MM.1S (cell line): ENCODE data around the gene IMPA2.

Experiments used
- EZH2 ChIP-seq: fragments of 300-600 bp; sonication (generic); optimal IDR thresholded peaks from 2 replicates; pipeline ENCODE3; 2017; ENCODE audit warnings: low read depth, mild to moderate bottlenecking, antibody characterized with exemption, low read length, mixed read lengths
- TF ChIP-seq, protein P1 (sequence below): fragments of 300-600 bp; sonication (generic); IDR thresholded peaks from 2 replicates; pipeline ENCODE4 v1.5.1; 2016; ENCODE audit warnings: antibody characterized with exemption, low read length, mixed read lengths

DNA sequence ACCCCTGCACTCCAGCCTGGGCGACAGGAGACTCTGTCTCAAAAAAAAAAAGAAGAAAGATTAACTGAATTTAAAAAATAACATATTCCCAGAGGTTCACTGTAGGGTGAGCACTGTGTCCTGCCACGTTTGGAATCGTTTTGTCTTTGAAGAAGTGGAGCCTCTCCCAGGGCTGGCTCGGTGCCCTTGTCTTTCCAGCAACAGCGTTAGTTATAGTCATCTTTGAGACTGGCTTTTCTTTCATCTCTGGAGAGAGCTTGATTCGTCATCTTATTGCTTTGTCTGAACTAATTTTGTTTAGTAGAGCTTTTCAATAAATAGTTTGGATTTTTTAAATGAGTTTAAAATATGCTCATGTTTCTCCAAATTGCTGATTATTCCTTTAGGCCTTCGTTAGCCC, 50.5 kb downstream of the IMPA2 start:
- TF ChIP-seq, protein P1, sequence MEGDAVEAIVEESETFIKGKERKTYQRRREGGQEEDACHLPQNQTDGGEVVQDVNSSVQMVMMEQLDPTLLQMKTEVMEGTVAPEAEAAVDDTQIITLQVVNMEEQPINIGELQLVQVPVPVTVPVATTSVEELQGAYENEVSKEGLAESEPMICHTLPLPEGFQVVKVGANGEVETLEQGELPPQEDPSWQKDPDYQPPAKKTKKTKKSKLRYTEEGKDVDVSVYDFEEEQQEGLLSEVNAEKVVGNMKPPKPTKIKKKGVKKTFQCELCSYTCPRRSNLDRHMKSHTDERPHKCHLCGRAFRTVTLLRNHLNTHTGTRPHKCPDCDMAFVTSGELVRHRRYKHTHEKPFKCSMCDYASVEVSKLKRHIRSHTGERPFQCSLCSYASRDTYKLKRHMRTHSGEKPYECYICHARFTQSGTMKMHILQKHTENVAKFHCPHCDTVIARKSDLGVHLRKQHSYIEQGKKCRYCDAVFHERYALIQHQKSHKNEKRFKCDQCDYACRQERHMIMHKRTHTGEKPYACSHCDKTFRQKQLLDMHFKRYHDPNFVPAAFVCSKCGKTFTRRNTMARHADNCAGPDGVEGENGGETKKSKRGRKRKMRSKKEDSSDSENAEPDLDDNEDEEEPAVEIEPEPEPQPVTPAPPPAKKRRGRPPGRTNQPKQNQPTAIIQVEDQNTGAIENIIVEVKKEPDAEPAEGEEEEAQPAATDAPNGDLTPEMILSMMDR = no peak
- no peak for TF ChIP-seq EZH2
